H9 (cell line): ENCODE measurements around the gene TACO1. TPM values are rescaled to one million over a fixed set of nuclear protein-coding genes. Genes with fewer than 3 reads are reported as not detected.

Experiments used
- DNase-seq: peaks from one replicate; pipeline ENCODE4 v3.0.0-alpha.2; 2017
- H2AFZ ChIP-seq: one replicate; pipeline ENCODE4 v1.6.1; 2013; ENCODE audit warnings: mild to moderate bottlenecking, low read length, control low read depth, moderate library complexity
- H2AK5ac ChIP-seq: 2 replicates; pipeline ENCODE4 v1.6.1; 2013; ENCODE audit warnings: low read length, control low read depth, mixed read lengths; ENCODE audit not compliant: insufficient read length
- H2BK120ac ChIP-seq: one replicate; pipeline ENCODE4 v1.6.1; 2013; ENCODE audit warnings: low read depth, mild to moderate bottlenecking, low read length, control low read depth, inconsistent platforms; ENCODE audit not compliant: poor library complexity, severe bottlenecking
- H2BK12ac ChIP-seq: 2 replicates; pipeline ENCODE4 v1.6.1; 2013; ENCODE audit warnings: low read length, control low read depth, mixed read lengths, low read depth; ENCODE audit not compliant: insufficient read length
- H2BK15ac ChIP-seq: 2 replicates; pipeline ENCODE4 v1.6.1; 2013; ENCODE audit warnings: low read depth, low read length, control low read depth
- H2BK20ac ChIP-seq: one replicate; pipeline ENCODE4 v1.6.1; 2013; ENCODE audit warnings: low read depth, mild to moderate bottlenecking, low read length, control low read depth, inconsistent platforms; ENCODE audit not compliant: poor library complexity, severe bottlenecking
- H2BK5ac ChIP-seq: 2 replicates; pipeline ENCODE4 v1.6.1; 2013; ENCODE audit warnings: low read length, control low read depth, mixed read lengths; ENCODE audit not compliant: insufficient read length
- H3K14ac ChIP-seq: 2 replicates; pipeline ENCODE4 v1.6.1; 2013; ENCODE audit warnings: low read length, control low read depth; ENCODE audit not compliant: insufficient read depth
- H3K18ac ChIP-seq: 2 replicates; pipeline ENCODE4 v1.6.1; 2013; ENCODE audit warnings: low read depth, mild to moderate bottlenecking, mixed read lengths, low read length, control low read depth; ENCODE audit not compliant: insufficient read length
- H3K23ac ChIP-seq: 2 replicates; pipeline ENCODE4 v1.6.1; 2013; ENCODE audit warnings: low read length, control low read depth, mixed read lengths, low read depth; ENCODE audit not compliant: insufficient read length
- H3K23me2 ChIP-seq: 2 replicates; pipeline ENCODE4 v1.6.1; 2013; ENCODE audit warnings: low read depth, mild to moderate bottlenecking, mixed read lengths, low read length, control low read depth; ENCODE audit not compliant: insufficient read length, poor library complexity, severe bottlenecking
- H3K27ac ChIP-seq: 2 replicates; pipeline ENCODE4 v1.5.1; 2013; ENCODE audit warnings: low read length, control low read depth, mixed read lengths, low read depth; ENCODE audit not compliant: insufficient read length
- H3K27me3 ChIP-seq: 2 replicates; pipeline ENCODE4 v1.6.1; 2013; ENCODE audit warnings: low read length, control low read depth, inconsistent platforms; ENCODE audit not compliant: insufficient read depth
- H3K4ac ChIP-seq: 2 replicates; pipeline ENCODE4 v1.6.1; 2013; ENCODE audit warnings: low read depth, mild to moderate bottlenecking, control low read depth, inconsistent platforms, low read length, moderate library complexity
- H3K4me1 ChIP-seq: 2 replicates; pipeline ENCODE4 v1.6.1; 2013; ENCODE audit warnings: low read length, control low read depth, inconsistent platforms; ENCODE audit not compliant: insufficient read depth
- H3K4me2 ChIP-seq: 2 replicates; pipeline ENCODE4 v1.6.1; 2013; ENCODE audit warnings: low read length, control low read depth, mixed read lengths; ENCODE audit not compliant: insufficient read length, insufficient read depth
- H3K56ac ChIP-seq: 2 replicates; pipeline ENCODE4 v1.6.1; 2013; ENCODE audit warnings: low read depth, mild to moderate bottlenecking, mixed read lengths, low read length, control low read depth; ENCODE audit not compliant: insufficient read length
- H3K79me1 ChIP-seq: 2 replicates; pipeline ENCODE4 v1.6.1; 2013; ENCODE audit warnings: low read depth, mild to moderate bottlenecking, moderate library complexity, low read length, control low read depth, inconsistent platforms; ENCODE audit not compliant: insufficient read depth, poor library complexity, severe bottlenecking
- H3K79me2 ChIP-seq: 2 replicates; pipeline ENCODE4 v1.6.1; 2013; ENCODE audit warnings: low read length, control low read depth, inconsistent platforms; ENCODE audit not compliant: insufficient read depth
- H3K9ac ChIP-seq: 2 replicates; pipeline ENCODE4 v1.6.1; 2013; ENCODE audit warnings: low read length, control low read depth, mixed read lengths; ENCODE audit not compliant: insufficient read length; ENCODE audit errors: extremely low read depth
- H3K9me3 ChIP-seq: one replicate; pipeline ENCODE4 v1.6.1; 2013; ENCODE audit warnings: low read depth, low read length, inconsistent platforms; ENCODE audit not compliant: control insufficient read depth
- H3T11ph ChIP-seq: one replicate; pipeline ENCODE4 v1.6.1; 2013; ENCODE audit warnings: mild to moderate bottlenecking, low read length, control low read depth, inconsistent platforms
- H4K20me1 ChIP-seq: one replicate; pipeline ENCODE4 v1.6.1; 2013; ENCODE audit not compliant: control insufficient read depth, insufficient read length, insufficient read depth
- H4K5ac ChIP-seq: 2 replicates; pipeline ENCODE4 v1.6.1; 2013; ENCODE audit warnings: low read depth, mild to moderate bottlenecking, mixed read lengths, low read length, control low read depth; ENCODE audit not compliant: insufficient read length
- H4K8ac ChIP-seq: replicated peaks from 2 replicates; pipeline ENCODE4 v1.6.1; 2013; ENCODE audit warnings: low read length, control low read depth, mixed read lengths, low read depth; ENCODE audit not compliant: insufficient read length
- H4K91ac ChIP-seq: 2 replicates; pipeline ENCODE4 v1.6.1; 2013; ENCODE audit warnings: low read depth, mild to moderate bottlenecking, moderate library complexity, mixed read lengths, low read length, control low read depth; ENCODE audit not compliant: insufficient read length
- H3K27ac Mint-ChIP-seq, 3 experiments: 2 replicates in 2 of 3; 3 replicates in 1 of 3; pipeline ENCODE4 v1.8.0; 2020 to 2021; ENCODE audit warnings: mixed read lengths in 3 of 3, mild to moderate bottlenecking in 1 of 3, moderate library complexity in 1 of 3
- H3K27me3 Mint-ChIP-seq: 2 replicates; pipeline ENCODE4 v1.8.0; 2021; ENCODE audit warnings: low read depth, mild to moderate bottlenecking, moderate library complexity, mixed read lengths
- H3K36me3 Mint-ChIP-seq, 3 experiments: 2 replicates in 2 of 3; 3 replicates in 1 of 3; pipeline ENCODE4 v1.8.0; 2020 to 2021; ENCODE audit warnings: low read depth in 3 of 3, mixed read lengths in 3 of 3; ENCODE audit not compliant: insufficient read depth in 1 of 3
- H3K4me1 Mint-ChIP-seq, 2 experiments: 2 replicates each; pipeline ENCODE4 v1.8.0; 2020; ENCODE audit warnings: mixed read lengths in 2 of 2
- H3K4me3 Mint-ChIP-seq, 2 experiments: 2 replicates in 1 of 2; 3 replicates in 1 of 2; pipeline ENCODE4 v1.8.0; 2020 to 2021; ENCODE audit warnings: mild to moderate bottlenecking in 2 of 2, mixed read lengths in 2 of 2, moderate library complexity in 1 of 2
- H3K9me3 Mint-ChIP-seq, 2 experiments: 2 replicates in 1 of 2; 3 replicates in 1 of 2; pipeline ENCODE4 v1.8.0; 2020; ENCODE audit warnings: mild to moderate bottlenecking in 2 of 2, mixed read lengths in 2 of 2, moderate library complexity in 1 of 2
- WGBS: extraction: QIAGEN DNeasy Blood & Tissue Kit; methylation state at CpG from one replicate; pipeline ENCODE4 v1.1.7; 2013; ENCODE audit warnings: missing lambda C conversion rate, low lambda C conversion rate, mixed read lengths; ENCODE audit not compliant: insufficient read length; ENCODE audit errors: extremely low coverage; 5-methylcytosine and 5-hydroxymethylcytosine counted together
- total RNA-seq: library from RNA; stranded (reverse); gene quantifications from 2 replicates; pipeline ENCODE4 v1.2.1, GENCODE V29; 2021
- TF ChIP-seq, protein P1 (sequence below): fragments of 200-600 bp; sonication (generic); conservative IDR thresholded peaks from 3 replicates; pipeline ENCODE4 v1.8.0; 2021; ENCODE audit warnings: antibody characterized with exemption, mild to moderate bottlenecking

The TACO1 gene
- total RNA-seq, 1 experiment from 2014 or later = 30.2 TPM

- Histone ChIP-seq H3K23ac (no peak overlapping the region), H3K9me3 (no peaks in the 10 kb centered on the region), H4K8ac (no peak overlapping the region), H2AK5ac (no peak overlapping the region), H3K27me3 (no peaks in the 10 kb centered on the region), H3K79me2 (peaks cover 1% of the 10 kb centered on the region; the same call in 1 of the 2 replicates), H2BK20ac (no peak overlapping the region), H3K79me1 (peaks cover 6% of the 10 kb centered on the region), H3K4me1 (no peaks in the 10 kb centered on the region), H4K91ac (no peak overlapping the region), H3K18ac (no peak overlapping the region), H2AFZ (no peak overlapping the region), H2BK5ac (no peak overlapping the region), H2BK15ac (no peak overlapping the region), H3K23me2 (no peaks in the 10 kb centered on the region), H2BK12ac (no peak overlapping the region), H2BK120ac (no peak overlapping the region), H3K4ac (no peak overlapping the region), H3K56ac (no peak overlapping the region), H3K14ac (no peak overlapping the region), H3K27ac (no peak overlapping the region), H3T11ph (no peak overlapping the region), H3K9ac (no peak overlapping the region), H4K5ac (no peak overlapping the region), H4K20me1 (no peaks in the 10 kb centered on the region), H3K4me2 (no peak overlapping the region)
- Mint-ChIP-seq H3K27ac (peak overlapping the region in 2 of 3 experiments; percentile 17 to 49; a peak in 3 of 7 replicates), H3K4me1 (no peaks in the 10 kb centered on the region; a peak in 1 of 4 replicates), H3K4me3 (no peak overlapping the region), H3K27me3 (no peaks in the 10 kb centered on the region), H3K9me3 (no peaks in the 10 kb centered on the region), H3K36me3 (peaks cover 0 to 4% (median 0%) of the 10 kb centered on the region in 3 experiments; a peak in 1 of 7 replicates)
- WGBS = no CpG with 5 or more reads among the region's 1 CpG
- TF ChIP-seq, protein P1, sequence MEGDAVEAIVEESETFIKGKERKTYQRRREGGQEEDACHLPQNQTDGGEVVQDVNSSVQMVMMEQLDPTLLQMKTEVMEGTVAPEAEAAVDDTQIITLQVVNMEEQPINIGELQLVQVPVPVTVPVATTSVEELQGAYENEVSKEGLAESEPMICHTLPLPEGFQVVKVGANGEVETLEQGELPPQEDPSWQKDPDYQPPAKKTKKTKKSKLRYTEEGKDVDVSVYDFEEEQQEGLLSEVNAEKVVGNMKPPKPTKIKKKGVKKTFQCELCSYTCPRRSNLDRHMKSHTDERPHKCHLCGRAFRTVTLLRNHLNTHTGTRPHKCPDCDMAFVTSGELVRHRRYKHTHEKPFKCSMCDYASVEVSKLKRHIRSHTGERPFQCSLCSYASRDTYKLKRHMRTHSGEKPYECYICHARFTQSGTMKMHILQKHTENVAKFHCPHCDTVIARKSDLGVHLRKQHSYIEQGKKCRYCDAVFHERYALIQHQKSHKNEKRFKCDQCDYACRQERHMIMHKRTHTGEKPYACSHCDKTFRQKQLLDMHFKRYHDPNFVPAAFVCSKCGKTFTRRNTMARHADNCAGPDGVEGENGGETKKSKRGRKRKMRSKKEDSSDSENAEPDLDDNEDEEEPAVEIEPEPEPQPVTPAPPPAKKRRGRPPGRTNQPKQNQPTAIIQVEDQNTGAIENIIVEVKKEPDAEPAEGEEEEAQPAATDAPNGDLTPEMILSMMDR = no peak
- no peak for DNase-seq
Measured at GRCh38 chr17:63571632-63572310, 28.9 kb upstream of the TACO1 start.
